Astrocyte (in vitro differentiated cells and primary cell): ENCODE data around the gene MORN1. TPM values are rescaled to one million over a fixed set of nuclear protein-coding genes. Genes with fewer than 3 reads are reported as not detected.

ENCODE experiments used
- DNase-seq: peaks from one replicate; pipeline ENCODE4 v3.0.0-alpha.2; 2010; ENCODE audit warnings: low read depth
- FAIRE-seq: peaks from 2 replicates; lab custom pipeline; 2011; peaks lifted over from hg19 to GRCh38; lab: Jason Lieb, UNC
- H2AFZ ChIP-seq: 2 replicates; pipeline ENCODE4 v1.6.0; 2012; ENCODE audit warnings: low read depth, low read length, inconsistent platforms
- H3K27ac ChIP-seq: 2 replicates; pipeline ENCODE4 v1.5.1; 2011; ENCODE audit warnings: low read depth, low read length, inconsistent platforms
- H3K27me3 ChIP-seq: 2 replicates; pipeline ENCODE4 v1.6.0; 2011; ENCODE audit warnings: low read length, inconsistent platforms; ENCODE audit not compliant: insufficient read depth
- H3K36me3 ChIP-seq: 2 replicates; pipeline ENCODE4 v1.5.1; 2011; ENCODE audit warnings: low read length, inconsistent platforms; ENCODE audit not compliant: insufficient read depth
- H3K4me1 ChIP-seq: 2 replicates; pipeline ENCODE4 v1.5.1; 2011; ENCODE audit warnings: low read length, inconsistent platforms; ENCODE audit not compliant: insufficient read depth
- H3K4me2 ChIP-seq: 2 replicates; pipeline ENCODE4 v1.6.0; 2012; ENCODE audit warnings: low read length, inconsistent platforms
- H3K4me3 ChIP-seq: 2 replicates; pipeline ENCODE4 v1.5.1; 2011; ENCODE audit warnings: low read depth, mild to moderate bottlenecking, low read length, inconsistent platforms; ENCODE audit not compliant: insufficient read depth
- H3K79me2 ChIP-seq: 2 replicates; pipeline ENCODE4 v1.6.0; 2012; ENCODE audit warnings: mild to moderate bottlenecking, low read length, inconsistent platforms; ENCODE audit not compliant: insufficient read depth
- H3K9ac ChIP-seq: 2 replicates; pipeline ENCODE4 v1.6.0; 2012; ENCODE audit warnings: mild to moderate bottlenecking, low read length, inconsistent platforms
- H3K9me3 ChIP-seq: 2 replicates; pipeline ENCODE4 v1.5.1; 2012; ENCODE audit warnings: low read depth, mild to moderate bottlenecking, low read length, inconsistent platforms; ENCODE audit not compliant: insufficient read depth
- H4K20me1 ChIP-seq: 2 replicates; pipeline ENCODE4 v1.6.0; 2012; ENCODE audit warnings: low read length, inconsistent platforms; ENCODE audit not compliant: insufficient read depth
- H3K27ac Mint-ChIP-seq: one replicate; pipeline ENCODE4 v1.8.0; 2021; ENCODE audit warnings: mild to moderate bottlenecking, mixed read lengths; ENCODE audit not compliant: unreplicated experiment
- H3K27me3 Mint-ChIP-seq: one replicate; pipeline ENCODE4 v1.8.0; 2021; ENCODE audit warnings: low read depth, mixed read lengths; ENCODE audit not compliant: unreplicated experiment
- H3K36me3 Mint-ChIP-seq: one replicate; pipeline ENCODE4 v1.8.0; 2021; ENCODE audit warnings: low read depth, mixed read lengths; ENCODE audit not compliant: unreplicated experiment
- H3K4me1 Mint-ChIP-seq: one replicate; pipeline ENCODE4 v1.8.0; 2021; ENCODE audit warnings: low read depth, mixed read lengths; ENCODE audit not compliant: unreplicated experiment
- H3K4me3 Mint-ChIP-seq: one replicate; pipeline ENCODE4 v1.8.0; 2021; ENCODE audit warnings: mild to moderate bottlenecking, moderate library complexity, mixed read lengths; ENCODE audit not compliant: unreplicated experiment
- H3K9me3 Mint-ChIP-seq: one replicate; pipeline ENCODE4 v1.8.0; 2021; ENCODE audit warnings: mild to moderate bottlenecking, mixed read lengths; ENCODE audit not compliant: unreplicated experiment
- EZH2 ChIP-seq: IDR thresholded peaks from 2 replicates; pipeline ENCODE4 v1.6.1; 2012; ENCODE audit warnings: mild to moderate bottlenecking, low read length, inconsistent platforms; ENCODE audit not compliant: insufficient read depth
- total RNA-seq: library from RNA; stranded (reverse); gene quantifications from 2 replicates; pipeline ENCODE4 v1.2.1, GENCODE V29; 2021
- TF ChIP-seq, protein P1 (sequence below): IDR thresholded peaks from 2 replicates; pipeline ENCODE4 v1.5.1; 2011; ENCODE audit warnings: low read depth, mild to moderate bottlenecking, inconsistent platforms, low read length, moderate library complexity; ENCODE audit not compliant: insufficient read depth

Gene MORN1
- total RNA-seq, 1 donor from 2014 or later: 9.2 TPM

- H3K9me3 Mint-ChIP-seq: peaks cover 3% of the 10 kb centered on the region
- H3K27me3 Mint-ChIP-seq: peaks cover 8% of the 10 kb centered on the region
- H3K9ac ChIP-seq: peak overlapping the region; percentile 82
- H3K4me1 Mint-ChIP-seq: peaks cover 7% of the 10 kb centered on the region
- peaks cover 23% of the 10 kb centered on the region for H3K4me1 ChIP-seq
- no peak overlapping the region for H3K27ac Mint-ChIP-seq
- H3K4me3 Mint-ChIP-seq: no peak overlapping the region
- DNase-seq (no peak), FAIRE-seq (no peak)
- no peaks in the 10 kb centered on the region for H3K36me3 Mint-ChIP-seq
- no peaks in the 10 kb centered on the region for H3K79me2 ChIP-seq
- no peaks in the 10 kb centered on the region for H3K9me3 ChIP-seq
- no peak overlapping the region for H3K27ac ChIP-seq
- no peak for TF ChIP-seq EZH2
- TF ChIP-seq, protein P1, sequence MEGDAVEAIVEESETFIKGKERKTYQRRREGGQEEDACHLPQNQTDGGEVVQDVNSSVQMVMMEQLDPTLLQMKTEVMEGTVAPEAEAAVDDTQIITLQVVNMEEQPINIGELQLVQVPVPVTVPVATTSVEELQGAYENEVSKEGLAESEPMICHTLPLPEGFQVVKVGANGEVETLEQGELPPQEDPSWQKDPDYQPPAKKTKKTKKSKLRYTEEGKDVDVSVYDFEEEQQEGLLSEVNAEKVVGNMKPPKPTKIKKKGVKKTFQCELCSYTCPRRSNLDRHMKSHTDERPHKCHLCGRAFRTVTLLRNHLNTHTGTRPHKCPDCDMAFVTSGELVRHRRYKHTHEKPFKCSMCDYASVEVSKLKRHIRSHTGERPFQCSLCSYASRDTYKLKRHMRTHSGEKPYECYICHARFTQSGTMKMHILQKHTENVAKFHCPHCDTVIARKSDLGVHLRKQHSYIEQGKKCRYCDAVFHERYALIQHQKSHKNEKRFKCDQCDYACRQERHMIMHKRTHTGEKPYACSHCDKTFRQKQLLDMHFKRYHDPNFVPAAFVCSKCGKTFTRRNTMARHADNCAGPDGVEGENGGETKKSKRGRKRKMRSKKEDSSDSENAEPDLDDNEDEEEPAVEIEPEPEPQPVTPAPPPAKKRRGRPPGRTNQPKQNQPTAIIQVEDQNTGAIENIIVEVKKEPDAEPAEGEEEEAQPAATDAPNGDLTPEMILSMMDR: no peak
- H3K4me2 ChIP-seq: peak overlapping the region; percentile 74
- H2AFZ ChIP-seq: no peak overlapping the region
- no peak overlapping the region for H3K4me3 ChIP-seq
- no peaks in the 10 kb centered on the region for H3K27me3 ChIP-seq
- H4K20me1 ChIP-seq: no peaks in the 10 kb centered on the region
- H3K36me3 ChIP-seq: no peaks in the 10 kb centered on the region
Measured at GRCh38 chr1:2320760-2321667, 70.3 kb downstream of the MORN1 start.

- peaks cover 4% of the 10 kb centered on the region for H3K27me3 Mint-ChIP-seq
- no peaks in the 10 kb centered on the region for H3K27me3 ChIP-seq
- H3K36me3 ChIP-seq: no peaks in the 10 kb centered on the region
- no peak overlapping the region for H3K4me3 Mint-ChIP-seq
- FAIRE-seq (no peak), DNase-seq (no peak)
- H3K9me3 ChIP-seq: no peaks in the 10 kb centered on the region
- H3K4me2 ChIP-seq: no peak overlapping the region
- H3K9me3 Mint-ChIP-seq: peaks cover under 1% of the 10 kb centered on the region
- peaks cover 7% of the 10 kb centered on the region for H3K4me1 Mint-ChIP-seq
- peaks cover 23% of the 10 kb centered on the region for H3K4me1 ChIP-seq
- TF ChIP-seq, protein P1: no peak
- no peak for TF ChIP-seq EZH2
- H3K4me3 ChIP-seq: no peak overlapping the region
- H3K36me3 Mint-ChIP-seq: no peaks in the 10 kb centered on the region
- no peak overlapping the region for H3K27ac ChIP-seq
- H2AFZ ChIP-seq: no peak overlapping the region
- no peak overlapping the region for H3K9ac ChIP-seq
- no peak overlapping the region for H3K27ac Mint-ChIP-seq
- H4K20me1 ChIP-seq: no peaks in the 10 kb centered on the region
- no peaks in the 10 kb centered on the region for H3K79me2 ChIP-seq
Measured at GRCh38 chr1:2320006-2320405, 71.3 kb downstream of the MORN1 start.

- no peaks in the 10 kb centered on the region for H3K27me3 ChIP-seq
- no peak for TF ChIP-seq EZH2
- TF ChIP-seq, protein P1: no peak
- no peak overlapping the region for H3K4me2 ChIP-seq
- H3K27ac ChIP-seq: no peak overlapping the region
- Mint-ChIP-seq H3K36me3 (no peaks in the 10 kb centered on the region), H3K27me3 (peaks cover 1% of the 10 kb centered on the region), H3K27ac (no peak overlapping the region), H3K4me1 (peaks cover 7% of the 10 kb centered on the region), H3K9me3 (no peaks in the 10 kb centered on the region), H3K4me3 (no peak overlapping the region)
- no peaks in the 10 kb centered on the region for H4K20me1 ChIP-seq
- no peak overlapping the region for H3K4me3 ChIP-seq
- H3K79me2 ChIP-seq: no peaks in the 10 kb centered on the region
- H3K9me3 ChIP-seq: no peaks in the 10 kb centered on the region
- no peak overlapping the region for H3K9ac ChIP-seq
- FAIRE-seq (no peak), DNase-seq (no peak)
- H3K4me1 ChIP-seq: peaks cover 25% of the 10 kb centered on the region
- H3K36me3 ChIP-seq: no peaks in the 10 kb centered on the region
- no peak overlapping the region for H2AFZ ChIP-seq
Measured at GRCh38 chr1:2319291-2319690, 72.1 kb downstream of the MORN1 start.
